CD14-positive monocyte (primary cell): Measurements from ENCODE around the gene JAML. TPM values are rescaled to one million over a fixed set of nuclear protein-coding genes. Genes with fewer than 3 reads are reported as not detected.
"Not testable (repeated sequence)": the region's sequence is repeated elsewhere in the genome, so short reads cannot be mapped to it uniquely, and the experiment has no call there.

Experiments
- DNase-seq, 3 donors: peaks; one replicate each; pipeline ENCODE4 v3.0.0-alpha.2; 2011 to 2022
- H2AFZ ChIP-seq: 2 replicates; pipeline ENCODE4 v1.6.0; 2012; ENCODE audit warnings: mild to moderate bottlenecking, low read depth, low read length, inconsistent platforms; ENCODE audit not compliant: insufficient read depth, poor library complexity, severe bottlenecking
- H3K27ac ChIP-seq, 2 donors: 1 replicate in 1 of 2; 2 replicates in 1 of 2; pipeline ENCODE4 v1.5.1; 2012 to 2013; ENCODE audit warnings: low read length in 2 of 2, control low read depth in 1 of 2, inconsistent platforms in 1 of 2, low read depth in 1 of 2, mild to moderate bottlenecking in 1 of 2
- H3K27me3 ChIP-seq, 2 donors: one replicate each; pipeline versions ENCODE4 v1.6.0 to v1.6.1; 2011 to 2013; ENCODE audit warnings: low read length in 2 of 2; ENCODE audit not compliant: control insufficient read depth in 2 of 2, insufficient read depth in 2 of 2
- H3K36me3 ChIP-seq, 2 donors: replicated peaks in 1 of 2; 1 replicate in 1 of 2; 2 replicates in 1 of 2; pipeline versions ENCODE4 v1.5.1 to v1.6.1; 2012 to 2013; ENCODE audit warnings: low read length in 2 of 2, control low read depth in 1 of 2, inconsistent platforms in 1 of 2, mild to moderate bottlenecking in 1 of 2; ENCODE audit not compliant: insufficient read depth in 2 of 2, control insufficient read depth in 1 of 2
- H3K4me1 ChIP-seq, 2 donors: 1 replicate in 1 of 2; 2 replicates in 1 of 2; pipeline versions ENCODE4 v1.5.1 to v1.6.1; 2012 to 2013; ENCODE audit warnings: low read length in 2 of 2, control low read depth in 1 of 2, inconsistent platforms in 1 of 2, mild to moderate bottlenecking in 1 of 2, moderate library complexity in 1 of 2; ENCODE audit not compliant: insufficient read depth in 2 of 2, control insufficient read depth in 1 of 2
- H3K4me2 ChIP-seq: replicated peaks from 2 replicates; pipeline ENCODE3; 2012; ENCODE audit warnings: low read length, moderate library complexity, mild to moderate bottlenecking; ENCODE audit not compliant: poor library complexity, severe bottlenecking; ENCODE audit errors: extremely low read depth
- H3K4me3 ChIP-seq, 3 experiments: fragments of 200-600 bp in 1 of 3; sonication (generic) in 1 of 3; replicated peaks in 1 of 3; 1 replicate in 2 of 3; 2 replicates in 1 of 3; pipeline ENCODE4 v1.5.1; 2011 to 2013; ENCODE audit warnings: low read length in 3 of 3, mild to moderate bottlenecking in 3 of 3, control low read depth in 2 of 3, low read depth in 2 of 3, inconsistent platforms in 1 of 3, moderate library complexity in 1 of 3
- H3K79me2 ChIP-seq: 2 replicates; pipeline ENCODE4 v1.6.0; 2012; ENCODE audit warnings: mild to moderate bottlenecking, control low read depth, inconsistent platforms, low read length, moderate library complexity; ENCODE audit not compliant: insufficient read depth
- H3K9ac ChIP-seq: 2 replicates; pipeline ENCODE4 v1.6.0; 2017; ENCODE audit warnings: low read length, mild to moderate bottlenecking; ENCODE audit not compliant: insufficient read depth, poor library complexity, severe bottlenecking
- H3K9me3 ChIP-seq, 2 donors: replicated peaks in 1 of 2; 1 replicate in 1 of 2; 2 replicates in 1 of 2; pipeline versions ENCODE4 v1.5.1 to v1.6.1; 2012 to 2013; ENCODE audit warnings: low read length in 2 of 2, control low read depth in 1 of 2; ENCODE audit not compliant: control insufficient read depth in 1 of 2, insufficient read depth in 1 of 2
- H4K20me1 ChIP-seq: 2 replicates; pipeline ENCODE4 v1.6.0; 2012; ENCODE audit warnings: mild to moderate bottlenecking, low read length, control low read depth, moderate library complexity; ENCODE audit not compliant: insufficient read depth
- H3K27ac Mint-ChIP-seq, 7 donors: one replicate each; pipeline ENCODE4 v1.8.0; 2020; ENCODE audit warnings: mild to moderate bottlenecking in 7 of 7, mixed read lengths in 7 of 7, moderate library complexity in 6 of 7, inconsistent platforms in 2 of 7
- H3K27me3 Mint-ChIP-seq, 3 donors: one replicate each; pipeline ENCODE4 v1.8.0; 2021 to 2022; ENCODE audit warnings: low read depth in 3 of 3, mild to moderate bottlenecking in 3 of 3, mixed read lengths in 3 of 3, moderate library complexity in 3 of 3, inconsistent platforms in 1 of 3
- H3K36me3 Mint-ChIP-seq, 2 donors: one replicate each; pipeline ENCODE4 v1.8.0; 2020; ENCODE audit warnings: mixed read lengths in 2 of 2, inconsistent platforms in 1 of 2, mild to moderate bottlenecking in 1 of 2
- H3K4me1 Mint-ChIP-seq: one replicate; pipeline ENCODE4 v1.8.0; 2020; ENCODE audit warnings: mild to moderate bottlenecking, mixed read lengths
- H3K4me3 Mint-ChIP-seq, 2 donors: one replicate each; pipeline ENCODE4 v1.8.0; 2020; ENCODE audit warnings: mild to moderate bottlenecking in 2 of 2, mixed read lengths in 2 of 2, moderate library complexity in 1 of 2
- H3K9me3 Mint-ChIP-seq, 7 donors: one replicate each; pipeline ENCODE4 v1.8.0; 2020 to 2022; ENCODE audit warnings: mixed read lengths in 7 of 7, mild to moderate bottlenecking in 6 of 7, moderate library complexity in 6 of 7, inconsistent platforms in 2 of 7
- WGBS: methylation state at CpG from one replicate; pipeline ENCODE4 v1.1.5; 2013; ENCODE audit warnings: missing lambda C conversion rate; ENCODE audit not compliant: insufficient coverage; 5-methylcytosine and 5-hydroxymethylcytosine counted together
- intact Hi-C, 2 donors: fragments of 100-400 bp; cut with micrococcal nuclease; formaldehyde crosslinking; loops; one replicate each; pipeline versions ENCODE4 v1.15.0 to v1.15.1; 2023
- polyA plus RNA-seq, 3 donors: library from polyadenylated mRNA; depleted of rRNA in 1 of 3; unstranded in 2 of 3; stranded (reverse) in 1 of 3; fragments of 300-500 nt in 2 of 3; fragments of >200 nt in 1 of 3; fragmentation: Illumina TruSeq in 2 of 3; gene quantifications; 1 replicate in 2 of 3; 2 replicates in 1 of 3; pipeline ENCODE4 v1.2.3, GENCODE V29; 2012 to 2021
- TF ChIP-seq, protein P1 (sequence below): fragments of 200-600 bp; IDR thresholded peaks from one replicate; pipeline ENCODE4 v1.8.0; 2022; ENCODE audit warnings: antibody characterized with exemption, mild to moderate bottlenecking

The JAML gene
- polyA plus RNA-seq, 3 donors: 316 to 968 (median 748) TPM

DNA sequence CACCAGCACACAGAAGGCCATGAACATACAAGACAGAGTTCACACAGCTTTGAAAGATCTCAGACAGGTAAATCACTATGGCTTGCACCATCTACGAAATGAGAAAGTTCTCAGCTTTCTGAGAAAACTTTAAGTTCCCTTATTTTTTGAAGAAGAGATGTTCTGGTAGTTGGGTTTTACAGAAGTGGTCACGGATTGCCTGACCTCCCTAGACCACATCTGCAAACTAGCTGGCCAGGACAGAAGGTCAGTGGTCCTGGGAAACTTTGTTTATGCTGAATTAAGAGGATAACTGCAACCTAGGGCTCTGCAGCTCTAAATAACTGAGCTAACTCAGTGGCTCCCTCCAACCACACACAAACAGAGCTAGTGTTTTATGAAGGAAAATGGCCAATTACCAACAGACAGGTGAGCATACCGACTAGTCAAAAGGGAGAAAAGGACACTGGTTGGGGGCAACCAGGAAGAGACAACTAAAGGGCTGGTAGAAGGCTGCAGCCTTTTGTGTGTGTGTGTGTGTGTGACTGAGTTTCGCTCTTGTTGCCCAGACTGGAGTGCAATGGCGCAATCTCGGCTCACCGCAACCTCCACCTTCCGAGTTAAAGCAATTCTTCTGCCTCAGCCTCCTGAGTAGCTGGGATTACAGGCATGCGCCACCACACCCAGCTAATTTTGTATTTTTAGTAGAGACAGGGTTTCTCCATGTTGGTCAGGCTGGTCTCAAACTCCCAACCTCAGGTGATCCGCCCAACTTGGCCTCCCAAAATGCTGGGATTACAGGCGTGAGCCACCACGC is 39.8 kb downstream of the JAML start:
- H3K4me3 ChIP-seq: peak overlapping the region in 1 of 3 experiments; percentile 57
- Mint-ChIP-seq H3K9me3 (peaks cover 0 to 4% (median 0%) of the 10 kb centered on the region in 7 donors), H3K4me3 (peak overlapping the region; percentile 12 to 80), H3K36me3 (no peaks in the 10 kb centered on the region), H3K27me3 (peaks cover 0 to 5% (median under 1%) of the 10 kb centered on the region in 3 donors), H3K4me1 (peaks cover 74% of the 10 kb centered on the region), H3K27ac (peak overlapping the region; percentile 83 to 97 (median 93))
- peak overlapping the region; percentile 10 for H3K9ac ChIP-seq
- no peaks in the 10 kb centered on the region for H3K9me3 ChIP-seq
- no peaks in the 10 kb centered on the region for H3K79me2 ChIP-seq
- H3K27me3 ChIP-seq: no peaks in the 10 kb centered on the region
- TF ChIP-seq, protein P1, sequence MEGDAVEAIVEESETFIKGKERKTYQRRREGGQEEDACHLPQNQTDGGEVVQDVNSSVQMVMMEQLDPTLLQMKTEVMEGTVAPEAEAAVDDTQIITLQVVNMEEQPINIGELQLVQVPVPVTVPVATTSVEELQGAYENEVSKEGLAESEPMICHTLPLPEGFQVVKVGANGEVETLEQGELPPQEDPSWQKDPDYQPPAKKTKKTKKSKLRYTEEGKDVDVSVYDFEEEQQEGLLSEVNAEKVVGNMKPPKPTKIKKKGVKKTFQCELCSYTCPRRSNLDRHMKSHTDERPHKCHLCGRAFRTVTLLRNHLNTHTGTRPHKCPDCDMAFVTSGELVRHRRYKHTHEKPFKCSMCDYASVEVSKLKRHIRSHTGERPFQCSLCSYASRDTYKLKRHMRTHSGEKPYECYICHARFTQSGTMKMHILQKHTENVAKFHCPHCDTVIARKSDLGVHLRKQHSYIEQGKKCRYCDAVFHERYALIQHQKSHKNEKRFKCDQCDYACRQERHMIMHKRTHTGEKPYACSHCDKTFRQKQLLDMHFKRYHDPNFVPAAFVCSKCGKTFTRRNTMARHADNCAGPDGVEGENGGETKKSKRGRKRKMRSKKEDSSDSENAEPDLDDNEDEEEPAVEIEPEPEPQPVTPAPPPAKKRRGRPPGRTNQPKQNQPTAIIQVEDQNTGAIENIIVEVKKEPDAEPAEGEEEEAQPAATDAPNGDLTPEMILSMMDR: no peak
- H4K20me1 ChIP-seq: no peaks in the 10 kb centered on the region
- H3K36me3 ChIP-seq: no peaks in the 10 kb centered on the region
- DNase-seq: peak; percentile 71 to 82 (median 79)
- H3K27ac ChIP-seq: peak overlapping the region; percentile 60 to 87
- peaks cover 73 to 78% of the 10 kb centered on the region in 2 donors for H3K4me1 ChIP-seq
- intact Hi-C loops: loop anchor here in 1 of 2 donors (5.0 kb wide), 1 partner anchor 38 kb away; no protein-coding TSS in a partner anchor
- 73% methylated on average over 3 of the region's 12 CpGs for WGBS
- H2AFZ ChIP-seq: no peak overlapping the region
- peak overlapping the region; percentile 73 for H3K4me2 ChIP-seq

DNA sequence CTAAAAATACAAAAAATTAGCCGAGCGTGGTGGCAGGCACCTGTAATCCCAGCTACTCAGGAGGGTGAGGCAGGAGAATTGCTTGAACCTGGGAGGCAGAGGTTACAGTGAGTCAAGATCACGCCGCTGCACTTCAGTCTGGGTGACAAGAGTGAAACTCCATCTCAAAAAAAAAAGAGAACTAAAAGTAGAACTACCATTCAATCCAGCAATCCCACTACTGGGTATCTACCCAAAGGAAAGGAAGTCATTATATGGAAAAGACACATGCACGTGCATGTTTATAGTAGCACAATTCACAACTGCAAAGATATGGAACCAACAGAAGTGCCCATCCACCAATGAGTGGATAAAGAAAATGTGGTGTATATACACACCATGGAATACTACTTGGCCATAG is 41.1 kb downstream of the JAML start:
- H2AFZ ChIP-seq, H3K9me3 ChIP-seq, H3K4me2 ChIP-seq, H3K9ac ChIP-seq, H4K20me1 ChIP-seq, intact Hi-C loops, H3K4me3 ChIP-seq, H3K79me2 ChIP-seq, H3K27me3 ChIP-seq, H3K27me3 Mint-ChIP-seq, H3K36me3 ChIP-seq, H3K9me3 Mint-ChIP-seq, H3K36me3 Mint-ChIP-seq: not testable (repeated sequence)
- Mint-ChIP-seq H3K27ac (peak overlapping the region; percentile 2 to 93 (median 82)), H3K4me1 (peaks cover 77% of the 10 kb centered on the region), H3K4me3 (peak overlapping the region in 1 of 2 donors; percentile 56)
- Histone ChIP-seq H3K4me1 (peaks cover 77 to 82% of the 10 kb centered on the region in 2 donors), H3K27ac (peak overlapping the region in 1 of 2 donors; percentile 39)
- DNase-seq: peak; percentile 64 to 81 (median 68)
- WGBS: no CpG with 5 or more reads among the region's 5 CpGs
